GM12878 (cell line): ENCODE measurements around the gene NOL4L. TPM values are rescaled to one million over a fixed set of nuclear protein-coding genes. Genes with fewer than 3 reads are reported as not detected.

Source experiments
- ATAC-seq: fragments of 200-7000 bp; cut with Tn5 transposase; 3 replicates; pipeline ENCODE4 v1.9.1; 2020; ENCODE audit warnings: mild to moderate bottlenecking, moderate library complexity
- BruUV-seq: library from RNA; stranded (reverse); fragments of 400-500 nt; replicated peaks from 2 replicates; lab custom pipeline; 2021; lab: Mats Ljungman, UMichigan
- CTCF ChIA-PET: fragments of 300-600 bp; sonication (Branson Sonifier 250); formaldehyde crosslinking; extraction: SDS; loops from one replicate; lab custom pipeline; 2021; ENCODE audit warnings: inconsistent platforms; lab: Yijun Ruan, JAX
- POLR2A ChIA-PET: fragments of 350-600 bp; formaldehyde crosslinking; extraction: SDS; loops from one replicate; lab custom pipeline; 2021; ENCODE audit warnings: inconsistent platforms; lab: Charles Lee
- RAD21 ChIA-PET: fragments of 300-600 bp; sonication (Branson Sonifier 250); formaldehyde crosslinking; loops from one replicate; lab custom pipeline; 2023; ENCODE audit warnings: antibody characterized with exemption; ENCODE audit not compliant: unreplicated experiment; lab: Charles Lee
- SMC1A ChIA-PET: fragments of 300-600 bp; sonication (Branson Sonifier 250); formaldehyde crosslinking; loops from one replicate; lab custom pipeline; 2023; ENCODE audit not compliant: unreplicated experiment, uncharacterized antibody; lab: Charles Lee
- DNase-seq: peaks from one replicate; pipeline ENCODE4 v3.0.0-alpha.2; 2011; ENCODE audit warnings: low read depth, low spot score
- FAIRE-seq: peaks from 3 replicates; lab custom pipeline; 2011; peaks lifted over from hg19 to GRCh38; lab: Jason Lieb, UNC
- H2AFZ ChIP-seq: 2 replicates; pipeline ENCODE4 v1.6.0; 2011; ENCODE audit warnings: low read depth, low read length, control low read depth; ENCODE audit not compliant: control insufficient read depth
- H3K27ac ChIP-seq: 2 replicates; pipeline ENCODE4 v1.5.1; 2011; ENCODE audit warnings: control low read depth; ENCODE audit not compliant: control insufficient read depth, insufficient read depth
- H3K27me3 ChIP-seq, 2 experiments: replicated peaks in 1 of 2; 2 replicates each; pipeline versions ENCODE4 v1.6.0 to v1.6.1; 2011; ENCODE audit warnings: low read length in 1 of 2; ENCODE audit not compliant: control insufficient read depth in 2 of 2, insufficient read depth in 2 of 2
- H3K36me3 ChIP-seq, 2 experiments: 2 replicates each; pipeline ENCODE4 v1.5.1; 2011; ENCODE audit warnings: low read length in 1 of 2; ENCODE audit not compliant: control insufficient read depth in 2 of 2, insufficient read depth in 2 of 2
- H3K4me1 ChIP-seq: 2 replicates; pipeline ENCODE4 v1.6.1; 2011; ENCODE audit warnings: mild to moderate bottlenecking, low read length, moderate library complexity, mixed read lengths; ENCODE audit not compliant: control insufficient read depth, insufficient read depth
- H3K4me2 ChIP-seq: 2 replicates; pipeline ENCODE4 v1.6.0; 2011; ENCODE audit warnings: control low read depth; ENCODE audit not compliant: control insufficient read depth, insufficient read depth
- H3K4me3 ChIP-seq: fragments of 200-600 bp; sonication (generic); 2 replicates; pipeline ENCODE4 v1.5.1; 2016
- H3K79me2 ChIP-seq: 2 replicates; pipeline ENCODE4 v1.6.0; 2011; ENCODE audit warnings: low read length; ENCODE audit not compliant: control insufficient read depth, insufficient read depth
- H3K9ac ChIP-seq: 2 replicates; pipeline ENCODE4 v1.8.0; 2011; ENCODE audit warnings: low read length, control low read depth, mixed read lengths; ENCODE audit not compliant: control insufficient read depth, insufficient read depth
- H3K9me3 ChIP-seq: replicated peaks from 3 replicates; pipeline ENCODE4 v1.5.1; 2011; ENCODE audit warnings: mild to moderate bottlenecking, low read length; ENCODE audit not compliant: control insufficient read depth, insufficient read depth
- H4K20me1 ChIP-seq: 2 replicates; pipeline ENCODE4 v1.6.0; 2011; ENCODE audit not compliant: control insufficient read depth, insufficient read depth
- CBX5 ChIP-seq: sonication (generic); IDR thresholded peaks from 2 replicates; pipeline ENCODE4 v1.6.1; 2016; ENCODE audit warnings: low read depth, moderate library complexity, mild to moderate bottlenecking, inconsistent platforms
- CREB1 ChIP-seq: IDR thresholded peaks from 2 replicates; pipeline ENCODE4 v1.6.1; 2012; ENCODE audit warnings: low read depth, mild to moderate bottlenecking, inconsistent platforms
- GATAD2B ChIP-seq: fragments of 450-650 bp; conservative IDR thresholded peaks from 2 replicates; pipeline ENCODE4 v1.6.1; 2017; ENCODE audit warnings: low read depth, mild to moderate bottlenecking, moderate library complexity
- IRF4 ChIP-seq: IDR thresholded peaks from 2 replicates; pipeline ENCODE4 v1.6.1; 2011; ENCODE audit warnings: low read depth, low read length
- LARP7 ChIP-seq: fragments of 450-650 bp; IDR thresholded peaks from 2 replicates; pipeline ENCODE4 v1.6.1; 2017; ENCODE audit warnings: mild to moderate bottlenecking
- MEF2A ChIP-seq: IDR thresholded peaks from 2 replicates; pipeline ENCODE4 v1.6.1; 2011; ENCODE audit warnings: low read depth, mild to moderate bottlenecking, low read length, moderate library complexity; ENCODE audit not compliant: insufficient read depth
- MTA2 ChIP-seq: fragments of 450-650 bp; IDR thresholded peaks from 2 replicates; pipeline ENCODE4 v1.6.1; 2016; ENCODE audit warnings: low read depth, mild to moderate bottlenecking, moderate library complexity
- NFIC ChIP-seq: IDR thresholded peaks from 2 replicates; pipeline ENCODE4 v1.6.1; 2012; ENCODE audit warnings: low read depth, mild to moderate bottlenecking, inconsistent platforms, low read length, moderate library complexity
- RUNX3 ChIP-seq: IDR thresholded peaks from 2 replicates; pipeline ENCODE4 v1.6.1; 2012; ENCODE audit warnings: low read length, inconsistent platforms
- SIN3A ChIP-seq: IDR thresholded peaks from 2 replicates; pipeline ENCODE4 v1.6.1; 2012; ENCODE audit warnings: low read depth, low read length, improper control_type of control experiment
- SMAD1 ChIP-seq: fragments of 450-650 bp; IDR thresholded peaks from 2 replicates; pipeline ENCODE4 v1.6.1; 2018; ENCODE audit warnings: mild to moderate bottlenecking, low read depth; ENCODE audit not compliant: partially characterized antibody
- SMAD5 ChIP-seq: IDR thresholded peaks from 2 replicates; pipeline ENCODE4 v1.6.1; 2016; ENCODE audit warnings: antibody characterized with exemption, low read depth
- SPI1 ChIP-seq: IDR thresholded peaks from 2 replicates; pipeline ENCODE4 v1.6.1; 2011; ENCODE audit warnings: low read depth, mild to moderate bottlenecking, low read length, moderate library complexity, borderline replicate concordance; ENCODE audit not compliant: insufficient read depth
- TCF3 ChIP-seq: IDR thresholded peaks from 2 replicates; pipeline ENCODE4 v1.6.1; 2012; ENCODE audit warnings: low read depth, mild to moderate bottlenecking, low read length, borderline replicate concordance; ENCODE audit not compliant: insufficient read depth
- YBX1 ChIP-seq: fragments of 450-650 bp; IDR thresholded peaks from 2 replicates; pipeline ENCODE4 v1.6.1; 2016; ENCODE audit warnings: antibody characterized with exemption
- ZNF24 ChIP-seq: fragments of 450-650 bp; IDR thresholded peaks from 2 replicates; pipeline ENCODE4 v1.6.1; 2017; ENCODE audit warnings: antibody characterized with exemption, mild to moderate bottlenecking
- ZSCAN29 ChIP-seq: fragments of 450-650 bp; IDR thresholded peaks from 2 replicates; pipeline ENCODE4 v1.6.1; 2017; ENCODE audit warnings: mild to moderate bottlenecking, moderate library complexity
- WGBS: methylation state at CpG from one replicate; pipeline ENCODE4 v1.1.6; 2016; ENCODE audit warnings: low lambda C conversion rate; ENCODE audit not compliant: insufficient replicate concordance, insufficient coverage; ENCODE audit errors: missing lambda C conversion rate; 5-methylcytosine and 5-hydroxymethylcytosine counted together
- in situ Hi-C: fragments of 300-500 bp; cut with MboI; formaldehyde crosslinking; loops from 9 replicates; pipeline ENCODE4 v1.14.3; 2018; ENCODE audit warnings: mixed read lengths
- intact Hi-C: fragments of 100-400 bp; cut with micrococcal nuclease; formaldehyde crosslinking; loops from one replicate; pipeline ENCODE4 v1.14.2; 2022; ENCODE audit not compliant: unreplicated experiment
- polyA plus RNA-seq, 11 experiments: library from polyadenylated mRNA; depleted of rRNA in 4 of 11; unstranded in 6 of 11; stranded (reverse) in 5 of 11; fragments of >200 nt; fragmentation: Nextera tagmentation in 4 of 11; fragmentation: Illumina TruSeq in 1 of 11; extraction: Ambion mirVana in 4 of 11; extraction: Trizol in 1 of 11; gene quantifications; 1 replicate in 1 of 11; 2 replicates in 10 of 11; pipeline versions ENCODE4 v1.2.1 to v1.2.3, GENCODE V29; 2011 to 2016; ENCODE audit warnings: inconsistent platforms in 2 of 11, missing spikeins in 2 of 11, low read depth in 1 of 11
- total RNA-seq, 4 experiments: library from RNA; depleted of rRNA in 3 of 4; stranded (reverse); fragments of >200 nt in 3 of 4; fragmentation: Illumina TruSeq in 1 of 4; extraction: Trizol in 1 of 4; gene quantifications; 2 replicates each; pipeline versions ENCODE4 v1.2.1 to v1.2.3, GENCODE V29; 2013 to 2021
- TF ChIP-seq, protein P1 (sequence below): fragments of 450-650 bp; conservative IDR thresholded peaks from 2 replicates; pipeline ENCODE4 v1.6.1; 2017; ENCODE audit warnings: mild to moderate bottlenecking, moderate library complexity

The NOL4L gene
- total and polyA plus RNA-seq, 10 of the 15 experiments (the other 5 are each of a cell fraction or from before 2014, with no cell fraction given) = 2.3 to 24.0 (median 8.0) TPM

DNA sequence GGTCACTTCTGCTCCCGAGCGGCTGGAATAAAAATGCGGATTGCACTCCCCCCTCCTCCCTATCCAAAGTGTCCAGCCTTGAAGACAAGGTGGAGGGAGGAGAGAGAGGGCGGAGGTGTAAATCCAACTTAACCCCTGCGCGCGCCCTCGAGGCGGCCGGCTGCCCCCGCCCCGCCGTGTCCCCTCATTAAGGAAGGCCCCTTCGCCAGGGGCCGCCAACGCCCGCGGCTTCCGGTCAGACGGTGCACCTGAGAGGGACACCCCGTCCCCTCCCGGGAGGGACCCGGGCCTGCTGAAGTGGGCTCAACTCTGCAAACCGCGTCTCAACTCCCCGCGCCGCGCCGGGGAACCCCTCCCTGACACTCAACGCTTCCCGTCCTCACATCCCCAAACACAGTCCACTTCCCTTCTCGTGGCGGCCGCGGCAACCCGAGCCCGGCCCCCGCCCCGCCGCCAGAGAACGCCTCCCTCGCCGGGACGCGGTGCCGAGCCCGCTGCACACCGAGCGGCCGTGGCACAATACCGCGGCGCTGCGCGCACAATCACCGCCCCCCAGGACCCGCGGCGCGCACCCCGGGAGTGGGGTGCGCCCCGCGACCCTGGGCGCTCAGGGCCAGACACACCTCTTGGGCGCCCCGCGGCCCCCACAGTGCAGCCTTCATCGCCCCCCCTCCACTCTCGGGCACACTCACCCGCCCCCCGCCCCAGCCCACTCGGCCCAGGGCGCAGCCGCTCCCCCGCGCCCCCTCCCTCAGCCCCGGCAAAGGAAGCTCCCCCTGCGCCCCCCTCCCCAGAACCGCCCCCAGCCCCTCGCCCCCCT is 102.5 kb downstream of the NOL4L start:
- RAD21 ChIA-PET = interaction anchor here (0.8 kb wide), 1 partner anchor 126 kb away, joined by 3 read pairs; no protein-coding TSS in a partner anchor
- in situ Hi-C loops = no loop called here
- no peaks in the 10 kb centered on the region for H3K36me3 ChIP-seq
- H3K27me3 ChIP-seq = no peaks in the 10 kb centered on the region
- peak overlapping the region; percentile 64; the same call in 1 of the 2 replicates for H3K4me2 ChIP-seq
- CTCF ChIA-PET = no interaction called here
- WGBS = 7% methylated on average over 50 of the region's 82 CpGs
- POLR2A ChIA-PET = interaction anchor here (0.6 kb wide), 1 partner anchor 188 kb away, joined by 3 read pairs; no protein-coding TSS in a partner anchor
- SMC1A ChIA-PET = no interaction called here
- no peaks in the 10 kb centered on the region for H3K79me2 ChIP-seq
- peak; percentile 19 for ATAC-seq
- TF ChIP-seq ZNF24 (no peak), IRF4 (no peak), GATAD2B (peak; percentile 64), SMAD1 (no peak), ZSCAN29 (no peak), LARP7 (0 out of 2 replicates have a peak, but pooled peaks have one; percentile 28), TCF3 (no peak), CBX5 (no peak), SPI1 (peak; percentile 53; the same call in 1 of the 2 replicates), RUNX3 (0 out of 2 replicates have a peak, but pooled peaks have one; percentile 11), CREB1 (no peak), YBX1 (no peak), MEF2A (no peak), NFIC (no peak), MTA2 (no peak), SMAD5 (no peak), SIN3A (no peak)
- TF ChIP-seq, protein P1, sequence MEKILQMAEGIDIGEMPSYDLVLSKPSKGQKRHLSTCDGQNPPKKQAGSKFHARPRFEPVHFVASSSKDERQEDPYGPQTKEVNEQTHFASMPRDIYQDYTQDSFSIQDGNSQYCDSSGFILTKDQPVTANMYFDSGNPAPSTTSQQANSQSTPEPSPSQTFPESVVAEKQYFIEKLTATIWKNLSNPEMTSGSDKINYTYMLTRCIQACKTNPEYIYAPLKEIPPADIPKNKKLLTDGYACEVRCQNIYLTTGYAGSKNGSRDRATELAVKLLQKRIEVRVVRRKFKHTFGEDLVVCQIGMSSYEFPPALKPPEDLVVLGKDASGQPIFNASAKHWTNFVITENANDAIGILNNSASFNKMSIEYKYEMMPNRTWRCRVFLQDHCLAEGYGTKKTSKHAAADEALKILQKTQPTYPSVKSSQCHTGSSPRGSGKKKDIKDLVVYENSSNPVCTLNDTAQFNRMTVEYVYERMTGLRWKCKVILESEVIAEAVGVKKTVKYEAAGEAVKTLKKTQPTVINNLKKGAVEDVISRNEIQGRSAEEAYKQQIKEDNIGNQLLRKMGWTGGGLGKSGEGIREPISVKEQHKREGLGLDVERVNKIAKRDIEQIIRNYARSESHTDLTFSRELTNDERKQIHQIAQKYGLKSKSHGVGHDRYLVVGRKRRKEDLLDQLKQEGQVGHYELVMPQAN = no peak
- TF ChIP-seq, all 136 proteins: peak for 4
- no peak overlapping the region for H3K9ac ChIP-seq
- H2AFZ ChIP-seq = no peak overlapping the region
- no peak for FAIRE-seq
- no peak for DNase-seq
- peaks cover 5% of the 10 kb centered on the region for H3K4me1 ChIP-seq
- no TSS peak for BruUV-seq
- intact Hi-C loops = no loop called here
- no peak overlapping the region for H3K27ac ChIP-seq
- no peaks in the 10 kb centered on the region for H3K9me3 ChIP-seq
- peak overlapping the region; percentile 57; the same call in 1 of the 2 replicates for H3K4me3 ChIP-seq
- peaks cover under 1% of the 10 kb centered on the region; the same call in 1 of the 2 replicates for H4K20me1 ChIP-seq
